SIG-M5 (cell line): ENCODE data around the gene PPM1G.
A peak's percentile ranks its signal among the peaks of the same experiment; 100 is the strongest.
"Not testable (repeated sequence)": the region's sequence is repeated elsewhere in the genome, so short reads cannot be mapped to it uniquely, and the experiment has no call there.

Experiments
- DNase-seq: peaks from one replicate; lab custom pipeline; 2025; lab: John Stamatoyannopoulos, UW

PPM1G gene

GRCh38 chr2:27409321-27410073, at the start of gene PPM1G:
PPM1G (minus strand) TSS chr2:27409591; CDS start chr2:27409422, 169 bp downstream.
- peak; percentile 60 for DNase-seq

- DNase-seq = no peak
Measured at GRCh38 chr2:27453968-27454367, 44.6 kb upstream of the PPM1G start.

- DNase-seq = no peak
Measured at GRCh38 chr2:27451095-27451494, 41.7 kb upstream of the PPM1G start.

GRCh38 chr2:27448381-27448780, 39.0 kb upstream of the PPM1G start:
- no peak for DNase-seq

GRCh38 chr2:27446057-27446456, 36.7 kb upstream of the PPM1G start:
- DNase-seq = no peak

GRCh38 chr2:27445615-27446014, 36.2 kb upstream of the PPM1G start:
- DNase-seq = no peak

GRCh38 chr2:27445155-27445554, 35.8 kb upstream of the PPM1G start:
- DNase-seq = no peak

GRCh38 chr2:27442920-27443282, 33.5 kb upstream of the PPM1G start:
- no peak for DNase-seq

- no peak for DNase-seq
Measured at GRCh38 chr2:27441958-27442919, 32.8 kb upstream of the PPM1G start, which contains the start of gene KRTCAP3. KRTCAP3 (plus strand) TSS chr2:27442381; CDS start chr2:27442413, 32 bp downstream.

GRCh38 chr2:27441226-27441926, 32.0 kb upstream of the PPM1G start:
- no peak for DNase-seq

GRCh38 chr2:27435628-27436027, 26.2 kb upstream of the PPM1G start:
- DNase-seq = no peak

- no peak for DNase-seq
Measured at GRCh38 chr2:27431395-27431794, 22.0 kb upstream of the PPM1G start.

- DNase-seq = no peak
Measured at GRCh38 chr2:27428978-27429541, 19.7 kb upstream of the PPM1G start.

- DNase-seq = peak; percentile 36
Measured at GRCh38 chr2:27428213-27428977, 19.0 kb upstream of the PPM1G start, which contains the start of gene NRBP1. NRBP1 (plus strand) TSS chr2:27428631; CDS start chr2:27433274, 4,643 bp downstream.

- DNase-seq = no peak
Measured at GRCh38 chr2:27427863-27428212, 18.4 kb upstream of the PPM1G start.

- not testable (repeated sequence) for DNase-seq
Measured at GRCh38 chr2:27425039-27425438, 15.6 kb upstream of the PPM1G start.

- no peak for DNase-seq
Measured at GRCh38 chr2:27422958-27423357, 13.6 kb upstream of the PPM1G start.

- no peak for DNase-seq
Measured at GRCh38 chr2:27421660-27422250, 12.4 kb upstream of the PPM1G start.

- no peak for DNase-seq
Measured at GRCh38 chr2:27420996-27421395, 11.6 kb upstream of the PPM1G start.

GRCh38 chr2:27416151-27416550, 6.8 kb upstream of the PPM1G start:
- no peak for DNase-seq
